K562 (cell line): ENCODE data around the gene FETUB. TPM values are rescaled to one million over a fixed set of nuclear protein-coding genes. Genes with fewer than 3 reads are reported as not detected.
A peak's percentile ranks its signal among the peaks of the same experiment; 100 is the strongest.

Experiments
- ATAC-seq: fragments of 200-7000 bp; cut with Tn5 transposase; 3 replicates; pipeline ENCODE4 v1.9.1; 2020; ENCODE audit warnings: moderate library complexity
- BruUV-seq: library from RNA; stranded (reverse); fragments of 400-500 nt; replicated peaks from 2 replicates; lab custom pipeline; 2021; lab: Mats Ljungman, UMichigan
- CTCF ChIA-PET: fragments of 300-600 bp; formaldehyde crosslinking; extraction: SDS; loops from one replicate; lab custom pipeline; 2021; ENCODE audit warnings: low intra/inter-chr PET ratio; lab: Yijun Ruan, JAX
- POLR2A ChIA-PET: fragments of 300-600, 350-650 bp; sonication (Branson Sonifier 250); formaldehyde crosslinking; extraction: SDS; loops from one replicate; lab custom pipeline; 2021; ENCODE audit warnings: antibody characterized with exemption, inconsistent platforms; lab: Yijun Ruan, JAX
- DNase-seq, 4 experiments: peaks; one replicate each; pipeline versions ENCODE4 v3.0.0 to v3.0.0-alpha.2; 2011 to 2018; ENCODE audit warnings: low spot score in 3 of 4, mixed read lengths in 3 of 4; ENCODE audit errors: extremely low read depth in 1 of 4
- FAIRE-seq: peaks from 2 replicates; lab custom pipeline; 2011; peaks lifted over from hg19 to GRCh38; lab: Jason Lieb, UNC
- H2AFZ ChIP-seq: 2 replicates; pipeline ENCODE4 v1.6.0; 2011; ENCODE audit warnings: low read depth, low read length, control low read depth, inconsistent platforms
- H3K27ac ChIP-seq: fragments of 200-600 bp; 3 replicates; pipeline ENCODE4 v1.8.0; 2011; ENCODE audit warnings: low read depth, mild to moderate bottlenecking, control low read depth, inconsistent platforms, low read length, moderate library complexity, mixed read lengths; ENCODE audit errors: extremely low read depth
- H3K27me3 ChIP-seq, 2 experiments: fragments of 300-600 bp in 1 of 2; 2 replicates in 1 of 2; 3 replicates in 1 of 2; pipeline versions ENCODE4 v1.6.0 to v1.8.0; 2011; ENCODE audit warnings: inconsistent platforms in 2 of 2, low read length in 2 of 2, mild to moderate bottlenecking in 1 of 2, mixed read lengths in 1 of 2, moderate library complexity in 1 of 2; ENCODE audit not compliant: control insufficient read depth in 2 of 2, insufficient read depth in 2 of 2
- H3K36me3 ChIP-seq: fragments of 300-600 bp; 3 replicates; pipeline ENCODE4 v1.8.0; 2011; ENCODE audit warnings: mild to moderate bottlenecking, low read length, inconsistent platforms; ENCODE audit not compliant: control insufficient read depth, insufficient read depth
- H3K4me1 ChIP-seq, 2 experiments: fragments of 200-600 bp in 1 of 2; replicated peaks in 1 of 2; 2 replicates in 1 of 2; 3 replicates in 1 of 2; pipeline versions ENCODE4 v1.5.1 to v1.8.0; 2011; ENCODE audit warnings: inconsistent platforms in 2 of 2, low read length in 2 of 2, mild to moderate bottlenecking in 1 of 2, mixed read lengths in 1 of 2, moderate library complexity in 1 of 2; ENCODE audit not compliant: control insufficient read depth in 2 of 2, insufficient read depth in 2 of 2
- H3K4me2 ChIP-seq: 2 replicates; pipeline ENCODE4 v1.6.1; 2011; ENCODE audit warnings: low read length, control low read depth, inconsistent platforms, mixed read lengths; ENCODE audit not compliant: insufficient read depth
- H3K4me3 ChIP-seq: fragments of 200-600 bp; sonication (generic), shearing (Covaris generic); 2 replicates; pipeline ENCODE4 v1.5.1; 2016; ENCODE audit warnings: control low read depth, inconsistent platforms
- H3K79me2 ChIP-seq: fragments of 200-600 bp; 3 replicates; pipeline ENCODE4 v1.8.0; 2011; ENCODE audit warnings: low read length, inconsistent platforms; ENCODE audit not compliant: control insufficient read depth, insufficient read depth
- H3K9ac ChIP-seq, 2 experiments: 2 replicates each; pipeline versions ENCODE4 v1.6.0 to v1.6.1; 2011; ENCODE audit warnings: low read depth in 2 of 2, low read length in 2 of 2, control low read depth in 1 of 2, inconsistent platforms in 1 of 2, mild to moderate bottlenecking in 1 of 2, mixed read lengths in 1 of 2; ENCODE audit not compliant: insufficient read depth in 1 of 2
- H3K9me1 ChIP-seq: one replicate; pipeline ENCODE4 v1.6.0; 2011; ENCODE audit warnings: inconsistent platforms, mild to moderate bottlenecking, low read length, moderate library complexity; ENCODE audit not compliant: control insufficient read depth, insufficient read depth
- H3K9me3 ChIP-seq: replicated peaks from 2 replicates; pipeline ENCODE4 v1.5.1; 2011; ENCODE audit warnings: low read depth, low read length, inconsistent platforms; ENCODE audit not compliant: control insufficient read depth, insufficient read depth
- H4K20me1 ChIP-seq: replicated peaks from 2 replicates; pipeline ENCODE4 v1.6.1; 2011; ENCODE audit warnings: low read length, inconsistent platforms, mixed read lengths; ENCODE audit not compliant: control insufficient read depth, insufficient read depth
- EGR1 ChIP-seq: fragments of 450-650 bp; conservative IDR thresholded peaks from 2 replicates; pipeline ENCODE4 v1.6.1; 2017; ENCODE audit warnings: mild to moderate bottlenecking
- HCFC1 ChIP-seq: IDR thresholded peaks from 2 replicates; pipeline ENCODE4 v1.6.1; 2012; ENCODE audit warnings: low read depth, low read length, improper control_type of control experiment
- HIVEP1 ChIP-seq: fragments of 250-450 bp; sonication (Bioruptor Pico); IDR thresholded peaks from 2 replicates; pipeline ENCODE4 v1.4.0; 2020; ENCODE audit warnings: mild to moderate bottlenecking
- HMBOX1 ChIP-seq: sonication (generic); IDR thresholded peaks from 2 replicates; pipeline ENCODE4 v1.6.1; 2016
- HMG20A ChIP-seq: fragments of 450-650 bp; formaldehyde crosslinking; conservative IDR thresholded peaks from 2 replicates; pipeline ENCODE4 v1.4.0; 2020; ENCODE audit warnings: mild to moderate bottlenecking, mixed read lengths
- LARP7 ChIP-seq: fragments of 450-650 bp; IDR thresholded peaks from 2 replicates; pipeline ENCODE4 v1.6.1; 2016
- MIER1 ChIP-seq: fragments of 450-650 bp; IDR thresholded peaks from 2 replicates; pipeline ENCODE4 v1.6.1; 2016; ENCODE audit warnings: antibody characterized with exemption, mild to moderate bottlenecking, low read depth
- MYC ChIP-seq, 2 experiments: fragments of 250-450 bp in 1 of 2; sonication (Bioruptor Pico) in 1 of 2; IDR thresholded peaks; 2 replicates each; pipeline versions ENCODE4 v1.5.1 to v1.6.1; 2012 to 2021; ENCODE audit warnings: low read depth in 2 of 2, borderline replicate concordance in 1 of 2, improper control_type of control experiment in 1 of 2, low read length in 1 of 2, mild to moderate bottlenecking in 1 of 2, moderate library complexity in 1 of 2
- NCOA6 ChIP-seq: fragments of 450-650 bp; IDR thresholded peaks from 2 replicates; pipeline ENCODE4 v1.6.1; 2017; ENCODE audit warnings: mild to moderate bottlenecking
- NFXL1 ChIP-seq: fragments of 450-650 bp; formaldehyde crosslinking; IDR thresholded peaks from 2 replicates; pipeline ENCODE4 v1.4.0; 2021; ENCODE audit warnings: mild to moderate bottlenecking
- NRF1 ChIP-seq, 2 experiments: fragments of 450-650 bp; IDR thresholded peaks in 1 of 2; conservative IDR thresholded peaks in 1 of 2; 2 replicates each; pipeline ENCODE4 v1.6.1; 2014; ENCODE audit warnings: mild to moderate bottlenecking in 2 of 2
- POLR2A ChIP-seq: fragments of 450-650 bp; conservative IDR thresholded peaks from 2 replicates; pipeline ENCODE4 v1.6.1; 2016
- RAD51 ChIP-seq: fragments of 450-650 bp; IDR thresholded peaks from 2 replicates; pipeline ENCODE4 v1.7.1; 2016; ENCODE audit warnings: low read depth, mild to moderate bottlenecking, borderline replicate concordance
- TCF15 ChIP-seq: fragments of 250-450 bp; sonication (Bioruptor Pico); IDR thresholded peaks from 2 replicates; pipeline ENCODE4 v1.8.0; 2022; ENCODE audit warnings: moderate library complexity, mild to moderate bottlenecking, inconsistent platforms
- ZBTB1 ChIP-seq: sonication (generic); formaldehyde crosslinking; IDR thresholded peaks from 2 replicates; pipeline ENCODE4 v1.8.1; 2023; ENCODE audit warnings: missing genetic modification reagents, low read depth, mild to moderate bottlenecking, borderline replicate concordance
- ZNF133 ChIP-seq: fragments of 250-450 bp; sonication (Bioruptor Pico); IDR thresholded peaks from 2 replicates; pipeline ENCODE4 v1.4.0; 2020; ENCODE audit warnings: mild to moderate bottlenecking
- ZNF354B ChIP-seq: fragments of 250-450 bp; sonication (Bioruptor Pico); IDR thresholded peaks from 2 replicates; pipeline ENCODE4 v1.4.0; 2020
- WGBS: fragments of 100-300 bp; shearing (Covaris generic); methylation state at CpG from one replicate; pipeline ENCODE4 v1.1.6; 2016; ENCODE audit warnings: low coverage, mixed read lengths; ENCODE audit not compliant: insufficient coverage; ENCODE audit errors: missing lambda C conversion rate; 5-methylcytosine and 5-hydroxymethylcytosine counted together
- in situ Hi-C: fragments of 300-500 bp; cut with MboI; formaldehyde crosslinking; loops from 4 replicates; pipeline ENCODE4 v1.15.0; 2018; ENCODE audit warnings: inconsistent platforms, mixed read lengths
- intact Hi-C: fragments of 100-400 bp; cut with micrococcal nuclease; formaldehyde crosslinking; loops from 2 replicates; pipeline ENCODE4 v1.14.2; 2022
- polyA plus RNA-seq, 8 experiments: library from polyadenylated mRNA; depleted of rRNA in 4 of 8; stranded (reverse) in 5 of 8; unstranded in 3 of 8; fragments of >200 nt; fragmentation: Nextera tagmentation in 2 of 8; fragmentation: Illumina TruSeq in 1 of 8; extraction: Ambion mirVana in 2 of 8; extraction: Trizol in 1 of 8; gene quantifications; 2 replicates each; pipeline versions ENCODE4 v1.2.1 to v1.2.3, GENCODE V29; 2011 to 2014; ENCODE audit warnings: inconsistent platforms in 1 of 8, missing spikeins in 1 of 8
- total RNA-seq, 7 experiments: library from RNA; depleted of rRNA in 6 of 7; stranded (reverse); fragments of >200 nt in 6 of 7; fragmentation: Illumina TruSeq in 2 of 7; extraction: Trizol in 2 of 7; gene quantifications; 2 replicates each; pipeline versions ENCODE4 v1.2.1 to v1.2.3, GENCODE V29; 2011 to 2021; ENCODE audit warnings: low replicate concordance in 1 of 7

FETUB gene
- total and polyA plus RNA-seq, 9 of the 15 experiments (the other 6 are each of a cell fraction or from before 2014, with no cell fraction given), result not detected

DNA sequence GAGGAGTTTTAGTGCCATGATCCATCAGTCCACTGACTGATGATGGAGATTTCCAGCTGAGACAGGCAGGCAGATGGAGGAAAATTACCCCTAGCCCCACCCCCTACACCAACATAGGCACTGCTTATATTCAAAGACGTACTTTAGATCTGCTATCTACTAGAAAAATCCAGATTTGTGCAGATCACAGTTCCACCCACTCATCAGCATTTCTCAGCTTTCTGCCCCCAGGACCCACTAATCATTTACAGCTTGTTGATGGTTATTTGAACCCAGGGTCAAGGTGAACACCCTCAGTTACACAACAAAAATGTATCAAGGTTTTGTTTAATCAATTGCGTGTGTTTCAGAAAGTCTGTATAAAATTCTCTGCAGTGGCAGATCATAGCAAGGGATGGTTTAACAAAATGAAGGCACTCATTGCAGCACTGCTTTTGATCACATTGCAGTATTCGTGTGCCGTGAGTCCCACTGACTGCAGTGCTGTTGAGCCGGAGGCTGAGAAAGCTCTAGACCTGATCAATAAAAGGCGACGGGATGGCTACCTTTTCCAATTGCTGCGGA is 25.5 kb downstream of the FETUB start, which contains the start of gene HRG:
HRG (plus strand) TSS at position 390 of the 564 bp plus-strand sequence; CDS start at position 408, 18 bp downstream.
- POLR2A ChIA-PET, result interaction anchor here (0.5 to 1.5 kb wide), 3 partner anchors 11 to 117 kb away, joined by 3 read pairs; partner anchors contain the start of gene EIF4A2
- Histone ChIP-seq H3K4me3 (no peak within 1 kb of the TSS), H3K36me3 (no peaks in the 10 kb centered on the region), H3K27me3 (peaks cover 7 to 25% of the 10 kb centered on the region in 2 experiments; a peak in 3 of 5 replicates), H3K9me1 (no peaks in the 10 kb centered on the region)
- in situ Hi-C loops, result no loop called here
- TF ChIP-seq HMG20A (CRISPR knock-in tag) (no peak), RAD51 (no peak)
- TF ChIP-seq, all 486 proteins: peak for 0
- ATAC-seq (no peak), DNase-seq (no peak), FAIRE-seq (no peak)
- H3K4me1 ChIP-seq, result no peaks in the 10 kb centered on the region; a peak in 1 of 5 replicates
- no peak within 1 kb of the TSS for H3K4me2 ChIP-seq
- H3K27ac ChIP-seq, result no peak within 1 kb of the TSS
- BruUV-seq, result no TSS peak
- intact Hi-C loops, result no loop called here
- H3K9ac ChIP-seq, result no peak within 1 kb of the TSS
- no peaks in the 10 kb centered on the region for H4K20me1 ChIP-seq
- H3K79me2 ChIP-seq, result no peaks in the 10 kb centered on the region
- no peak within 1 kb of the TSS for H2AFZ ChIP-seq
- CTCF ChIA-PET, result no interaction called here
- no peaks in the 10 kb centered on the region for H3K9me3 ChIP-seq
- 18% methylated on average over 8 of the region's 8 CpGs for WGBS

DNA sequence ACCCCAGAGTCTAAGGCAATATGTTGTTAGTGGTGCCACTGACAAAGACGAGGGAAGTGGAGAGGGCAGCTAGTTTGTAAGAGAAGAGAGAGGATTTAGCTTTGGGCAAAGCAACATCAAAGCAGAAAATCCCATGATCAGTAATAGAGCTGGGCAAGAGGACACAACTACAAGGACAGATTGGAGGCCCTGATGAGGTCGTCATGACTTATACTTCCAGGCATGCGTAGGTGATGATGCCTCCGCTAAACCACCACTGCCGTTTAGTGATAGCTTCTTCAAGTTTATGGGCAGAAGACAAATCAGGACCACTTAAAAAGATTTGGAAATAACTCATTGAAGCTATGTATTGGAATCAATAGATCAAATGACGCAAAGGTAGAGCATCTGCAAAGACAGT is 28.2 kb downstream of the FETUB start:
- in situ Hi-C loops (no loop called here), intact Hi-C loops (no loop called here)
- DNase-seq, result no peak
- no TSS peak for BruUV-seq
- H4K20me1 ChIP-seq, result no peaks in the 10 kb centered on the region
- 23% methylated on average over 6 of the region's 6 CpGs for WGBS
- ATAC-seq, result no peak
- ChIA-PET POLR2A (interaction anchor here (0.7 to 0.9 kb wide), 3 partner anchors 9 to 115 kb away, joined by 3 to 4 read pairs (median 3); partner anchors contain the start of gene EIF4A2), CTCF (no interaction called here)
- no peak overlapping the region for H3K4me3 ChIP-seq
- no peaks in the 10 kb centered on the region for H3K79me2 ChIP-seq
- H3K9me1 ChIP-seq, result no peaks in the 10 kb centered on the region
- H2AFZ ChIP-seq, result no peak overlapping the region
- H3K27ac ChIP-seq, result no peak overlapping the region
- H3K9ac ChIP-seq, result no peak overlapping the region
- H3K4me1 ChIP-seq, result no peaks in the 10 kb centered on the region; a peak in 1 of 5 replicates
- peaks cover 10 to 24% of the 10 kb centered on the region in 2 experiments for H3K27me3 ChIP-seq
- no peaks in the 10 kb centered on the region for H3K9me3 ChIP-seq
- H3K4me2 ChIP-seq, result no peak overlapping the region
- no peaks in the 10 kb centered on the region for H3K36me3 ChIP-seq
- FAIRE-seq, result no peak
- 0 out of 2 replicates have a peak, but pooled peaks have one; percentile 25 for TF ChIP-seq EGR1
- no peak for TF ChIP-seq HMBOX1
- no peak for TF ChIP-seq MYC (IDR thresholded peaks at IDR 0.05; ENCODE audit: low read depth, low read length)
- no peak for TF ChIP-seq MYC (CRISPR knock-in tag; IDR thresholded peaks at IDR 0.05; ENCODE audit: borderline replicate concordance, low read depth)
- no peak for TF ChIP-seq ZNF133 (CRISPR knock-in tag)
- TF ChIP-seq TCF15, result no peak
- TF ChIP-seq HCFC1, result no peak
- no peak for TF ChIP-seq NFXL1 (CRISPR knock-in tag)
- peak in 1 of 2 experiments; percentile 38; a peak in 1 of 4 replicates for TF ChIP-seq NRF1 (conservative IDR thresholded peaks at IDR 0.05 in 1 of 2, IDR thresholded peaks at IDR 0.05 in 1 of 2)
- TF ChIP-seq ZNF354B (CRISPR knock-in tag), result no peak
- no peak for TF ChIP-seq NCOA6
- TF ChIP-seq LARP7, result no peak
- TF ChIP-seq POLR2A, result no peak
- TF ChIP-seq HIVEP1 (CRISPR knock-in tag), result no peak
- no peak for TF ChIP-seq ZBTB1 (CRISPR knock-in tag)
- no peak for TF ChIP-seq MIER1
